ENCODE data around the gene HAAO.

Gene HAAO

GRCh38 chr2:42770288-42771131 is 21.9 kb downstream of the HAAO start:
- WGBS = 89% methylated on average over 19 of the region's 19 CpGs
- Histone ChIP-seq H3K4ac (ENCODE audit: low read depth in 1 of 2, low read length in 2 of 2) (no peak overlapping the region), H2BK12ac (ENCODE audit: low read length in 2 of 2) (no peak overlapping the region), H3K79me1 (replicated peaks; ENCODE audit: low read length, poor library complexity, severe bottlenecking) (no peaks in the 10 kb centered on the region), H4K8ac (ENCODE audit: low read length) (no peak overlapping the region), H2BK15ac (ENCODE audit: low read depth, poor library complexity, severe bottlenecking) (no peak overlapping the region), H3K9me3 (ENCODE audit: control insufficient read depth, low read length) (no peaks in the 10 kb centered on the region), H2BK5ac (ENCODE audit: low read depth, low read length, poor library complexity, severe bottlenecking) (no peak overlapping the region), H4K91ac (ENCODE audit: low read length) (no peak overlapping the region), H3K4me3 (ENCODE audit: insufficient read depth in 1 of 2, low read depth in 1 of 2, low read length in 2 of 2) (no peak overlapping the region), H3K14ac (ENCODE audit: low read length in 2 of 2) (no peak overlapping the region), H3K4me2 (ENCODE audit: low read length, poor library complexity, severe bottlenecking) (no peak overlapping the region), H3K36me3 (ENCODE audit: control insufficient read depth in 1 of 2, insufficient read depth in 2 of 2, low read depth in 1 of 2, low read length in 2 of 2) (peaks cover 0 to 7% of the 10 kb centered on the region in 2 experiments), H2AFZ (ENCODE audit: low read depth, low read length) (no peak overlapping the region), H3K4me1 (ENCODE audit: control insufficient read depth, insufficient read depth, low read depth, low read length) (no peaks in the 10 kb centered on the region), H2AK5ac (ENCODE audit: low read length, severe bottlenecking) (no peak overlapping the region), H3K18ac (ENCODE audit: low read depth in 1 of 2, low read length in 2 of 2) (no peak overlapping the region), H3K9ac (ENCODE audit: low read length) (no peak overlapping the region), H2BK120ac (ENCODE audit: low read depth, low read length) (no peak overlapping the region), H3K27me3 (ENCODE audit: control insufficient read depth in 1 of 2, insufficient read depth in 1 of 2, low read length in 2 of 2) (no peaks in the 10 kb centered on the region), H3K23ac (ENCODE audit: low read length in 2 of 2) (no peak overlapping the region), H3K27ac (ENCODE audit: low read length, poor library complexity, severe bottlenecking) (no peak overlapping the region)
- peak; percentile 50 for DNase-seq

- H3K27me3 ChIP-seq (ENCODE audit: control insufficient read depth in 1 of 2, insufficient read depth in 1 of 2, low read length in 2 of 2) = no peaks in the 10 kb centered on the region
- peaks cover 0 to 7% of the 10 kb centered on the region in 2 experiments for H3K36me3 ChIP-seq (ENCODE audit: control insufficient read depth in 1 of 2, insufficient read depth in 2 of 2, low read depth in 1 of 2, low read length in 2 of 2)
- no peak overlapping the region for H2BK5ac ChIP-seq (ENCODE audit: low read depth, low read length, poor library complexity, severe bottlenecking)
- H3K9ac ChIP-seq (ENCODE audit: low read length) = no peak overlapping the region
- no peak overlapping the region for H2BK12ac ChIP-seq (ENCODE audit: low read length in 2 of 2)
- no peaks in the 10 kb centered on the region for H3K79me1 ChIP-seq (replicated peaks; ENCODE audit: low read length, poor library complexity, severe bottlenecking)
- H3K27ac ChIP-seq (ENCODE audit: low read length, poor library complexity, severe bottlenecking) = no peak overlapping the region
- H3K4me2 ChIP-seq (ENCODE audit: low read length, poor library complexity, severe bottlenecking) = no peak overlapping the region
- no peaks in the 10 kb centered on the region for H3K9me3 ChIP-seq (ENCODE audit: control insufficient read depth, low read length)
- no peak overlapping the region for H3K4me3 ChIP-seq (ENCODE audit: insufficient read depth in 1 of 2, low read depth in 1 of 2, low read length in 2 of 2)
- no peak overlapping the region for H2AFZ ChIP-seq (ENCODE audit: low read depth, low read length)
- 97% methylated on average over 10 of the region's 10 CpGs for WGBS
- H2AK5ac ChIP-seq (ENCODE audit: low read length, severe bottlenecking) = no peak overlapping the region
- H3K14ac ChIP-seq (ENCODE audit: low read length in 2 of 2) = no peak overlapping the region
- no peak overlapping the region for H3K4ac ChIP-seq (ENCODE audit: low read depth in 1 of 2, low read length in 2 of 2)
- no peak for DNase-seq
- no peak overlapping the region for H3K18ac ChIP-seq (ENCODE audit: low read depth in 1 of 2, low read length in 2 of 2)
- H2BK15ac ChIP-seq (ENCODE audit: low read depth, poor library complexity, severe bottlenecking) = no peak overlapping the region
- H3K23ac ChIP-seq (ENCODE audit: low read length in 2 of 2) = no peak overlapping the region
- H2BK120ac ChIP-seq (ENCODE audit: low read depth, low read length) = no peak overlapping the region
- no peak overlapping the region for H4K91ac ChIP-seq (ENCODE audit: low read length)
- no peak overlapping the region for H4K8ac ChIP-seq (ENCODE audit: low read length)
- no peaks in the 10 kb centered on the region for H3K4me1 ChIP-seq (ENCODE audit: control insufficient read depth, insufficient read depth, low read depth, low read length)
These were observed 22.6 kb downstream of the HAAO start for GRCh38 chr2:42769583-42770287.

- Histone ChIP-seq H3K14ac (ENCODE audit: low read length in 2 of 2) (no peak overlapping the region), H3K18ac (ENCODE audit: low read depth in 1 of 2, low read length in 2 of 2) (no peak overlapping the region), H3K79me1 (replicated peaks; ENCODE audit: low read length, poor library complexity, severe bottlenecking) (no peaks in the 10 kb centered on the region), H3K27ac (ENCODE audit: low read length, poor library complexity, severe bottlenecking) (no peak overlapping the region), H2BK15ac (ENCODE audit: low read depth, poor library complexity, severe bottlenecking) (no peak overlapping the region), H4K8ac (ENCODE audit: low read length) (no peak overlapping the region), H3K4me2 (ENCODE audit: low read length, poor library complexity, severe bottlenecking) (no peak overlapping the region), H2AK5ac (ENCODE audit: low read length, severe bottlenecking) (no peak overlapping the region), H2BK120ac (ENCODE audit: low read depth, low read length) (no peak overlapping the region), H2BK5ac (ENCODE audit: low read depth, low read length, poor library complexity, severe bottlenecking) (no peak overlapping the region), H3K9me3 (ENCODE audit: control insufficient read depth, low read length) (no peaks in the 10 kb centered on the region), H3K4ac (ENCODE audit: low read depth in 1 of 2, low read length in 2 of 2) (no peak overlapping the region), H3K23ac (ENCODE audit: low read length in 2 of 2) (no peak overlapping the region), H4K91ac (ENCODE audit: low read length) (no peak overlapping the region), H2AFZ (ENCODE audit: low read depth, low read length) (no peak overlapping the region), H2BK12ac (ENCODE audit: low read length in 2 of 2) (no peak overlapping the region), H3K4me3 (ENCODE audit: insufficient read depth in 1 of 2, low read depth in 1 of 2, low read length in 2 of 2) (no peak overlapping the region), H3K4me1 (ENCODE audit: control insufficient read depth, insufficient read depth, low read depth, low read length) (no peaks in the 10 kb centered on the region), H3K27me3 (ENCODE audit: control insufficient read depth in 1 of 2, insufficient read depth in 1 of 2, low read length in 2 of 2) (no peaks in the 10 kb centered on the region), H3K9ac (ENCODE audit: low read length) (no peak overlapping the region), H3K36me3 (ENCODE audit: control insufficient read depth in 1 of 2, insufficient read depth in 2 of 2, low read depth in 1 of 2, low read length in 2 of 2) (peaks cover 0 to 15% of the 10 kb centered on the region in 2 experiments)
- no peak for DNase-seq
- 79% methylated on average over 3 of the region's 3 CpGs for WGBS
These were observed 23.6 kb downstream of the HAAO start for GRCh38 chr2:42768706-42769256.
